HG03196 (cell line): ENCODE results near the gene EVPLL.
"Not testable (repeated sequence)": the region's sequence is repeated elsewhere in the genome, so short reads cannot be mapped to it uniquely, and the experiment has no call there.

Experiments used
- ATAC-seq: cut with Tn5 transposase; IDR thresholded peaks from one replicate; pipeline ENCODE4 v1.9.1; 2021; ENCODE audit not compliant: unreplicated experiment

Gene EVPLL

GRCh38 chr17:18422464-18422863 is 44.9 kb downstream of the EVPLL start:
- ATAC-seq = not testable (repeated sequence)

GRCh38 chr17:18423015-18423414 is 45.4 kb downstream of the EVPLL start:
- not testable (repeated sequence) for ATAC-seq

GRCh38 chr17:18425593-18425992 is 48.0 kb downstream of the EVPLL start:
- ATAC-seq = not testable (repeated sequence)

GRCh38 chr17:18426639-18427038 is 49.1 kb downstream of the EVPLL start:
- not testable (repeated sequence) for ATAC-seq

GRCh38 chr17:18432206-18432605 is 54.6 kb downstream of the EVPLL start:
- ATAC-seq = not testable (repeated sequence)
